Mucosa of rectum (tissue), 2 donors: Measurements from ENCODE around the gene RBM3.
A peak's percentile ranks its signal among the peaks of the same experiment; 100 is the strongest.
"Not testable (repeated sequence)": the region's sequence is repeated elsewhere in the genome, so short reads cannot be mapped to it uniquely, and the experiment has no call there.

Source experiments
- H3K27ac ChIP-seq, 2 donors: one replicate each; pipeline ENCODE4 v1.7.0; 2013; ENCODE audit warnings: inconsistent platforms in 2 of 2, low read depth in 2 of 2, low read length in 2 of 2
- H3K27me3 ChIP-seq, 2 donors: one replicate each; pipeline ENCODE4 v1.7.0; 2013; ENCODE audit warnings: low read length in 2 of 2; ENCODE audit not compliant: control insufficient read depth in 2 of 2, insufficient read depth in 2 of 2
- H3K36me3 ChIP-seq, 2 donors: one replicate each; pipeline ENCODE4 v1.7.0; 2013; ENCODE audit warnings: low read length in 2 of 2; ENCODE audit not compliant: control insufficient read depth in 2 of 2, insufficient read depth in 2 of 2
- H3K4me1 ChIP-seq, 2 donors: one replicate each; pipeline ENCODE4 v1.7.0; 2013; ENCODE audit warnings: low read length in 2 of 2, mild to moderate bottlenecking in 1 of 2; ENCODE audit not compliant: control insufficient read depth in 2 of 2, insufficient read depth in 2 of 2
- H3K4me3 ChIP-seq, 2 donors: one replicate each; pipeline ENCODE4 v1.7.0; 2013; ENCODE audit warnings: low read length in 2 of 2
- H3K9ac ChIP-seq, 2 donors: one replicate each; pipeline ENCODE4 v1.7.0; 2013; ENCODE audit warnings: low read length in 2 of 2, low read depth in 1 of 2, mild to moderate bottlenecking in 1 of 2
- H3K9me3 ChIP-seq, 2 donors: one replicate each; pipeline ENCODE4 v1.7.0; 2013; ENCODE audit warnings: low read length in 2 of 2; ENCODE audit not compliant: control insufficient read depth in 2 of 2
- donor health status: healthy.
- donor health status: Normal muscosa, but diverticular disease.

RBM3 gene

GRCh38 chrX:48574270-48575266, at the start of gene RBM3:
TSS of gene RBM3 (plus strand) at chrX:48574484. CDS start at chrX:48575181, 697 bp downstream.
- peaks cover 14 to 15% of the 10 kb centered on the region in 2 donors for H3K4me1 ChIP-seq
- H3K36me3 ChIP-seq = peaks cover 26% of the 10 kb centered on the region in 2 donors
- no peaks in the 10 kb centered on the region for H3K9me3 ChIP-seq
- H3K4me3 ChIP-seq = peak within 1 kb of the TSS; percentile 80 to 86
- peak within 1 kb of the TSS; percentile 89 to 92 for H3K9ac ChIP-seq
- no peaks in the 10 kb centered on the region for H3K27me3 ChIP-seq
- peak within 1 kb of the TSS; percentile 98 for H3K27ac ChIP-seq

- not testable (repeated sequence) for H3K27me3 ChIP-seq, H3K4me3 ChIP-seq, H3K9ac ChIP-seq, H3K9me3 ChIP-seq, H3K27ac ChIP-seq, H3K4me1 ChIP-seq
- H3K36me3 ChIP-seq = peaks cover 9 to 15% of the 10 kb centered on the region in 2 donors
These were observed 48.4 kb upstream of the RBM3 start for GRCh38 chrX:48525853-48526252.

GRCh38 chrX:48530736-48531135, 43.5 kb upstream of the RBM3 start:
- Histone ChIP-seq H3K36me3 (peaks cover 9 to 15% of the 10 kb centered on the region in 2 donors), H3K27ac (peak overlapping the region in 1 of 2 donors; percentile 74), H3K9me3 (no peaks in the 10 kb centered on the region), H3K4me3 (no peak overlapping the region), H3K9ac (no peak overlapping the region), H3K27me3 (no peaks in the 10 kb centered on the region), H3K4me1 (peaks cover 0 to 5% of the 10 kb centered on the region in 2 donors)

- Histone ChIP-seq H3K27ac (peak overlapping the region; percentile 61 to 74), H3K27me3 (no peaks in the 10 kb centered on the region), H3K36me3 (peaks cover 9 to 15% of the 10 kb centered on the region in 2 donors), H3K4me3 (no peak overlapping the region), H3K9me3 (no peaks in the 10 kb centered on the region), H3K4me1 (peaks cover 0 to 5% of the 10 kb centered on the region in 2 donors), H3K9ac (no peak overlapping the region)
These were observed 42.8 kb upstream of the RBM3 start for GRCh38 chrX:48531358-48531959.

GRCh38 chrX:48532161-48532560, 42.1 kb upstream of the RBM3 start:
- H3K27ac ChIP-seq = peak overlapping the region; percentile 61 to 74
- no peaks in the 10 kb centered on the region for H3K9me3 ChIP-seq
- peaks cover 6 to 9% of the 10 kb centered on the region in 2 donors for H3K36me3 ChIP-seq
- no peaks in the 10 kb centered on the region for H3K27me3 ChIP-seq
- H3K4me1 ChIP-seq = peaks cover 0 to 5% of the 10 kb centered on the region in 2 donors
- H3K9ac ChIP-seq = no peak overlapping the region
- no peak overlapping the region for H3K4me3 ChIP-seq

GRCh38 chrX:48533165-48533564, 41.1 kb upstream of the RBM3 start:
- H3K27me3 ChIP-seq = no peaks in the 10 kb centered on the region
- H3K9me3 ChIP-seq = no peaks in the 10 kb centered on the region
- peaks cover 0 to 5% of the 10 kb centered on the region in 2 donors for H3K4me1 ChIP-seq
- no peak overlapping the region for H3K9ac ChIP-seq
- H3K36me3 ChIP-seq = peaks cover 2 to 5% of the 10 kb centered on the region in 2 donors
- no peak overlapping the region for H3K4me3 ChIP-seq
- no peak overlapping the region for H3K27ac ChIP-seq

GRCh38 chrX:48538641-48539344, 35.5 kb upstream of the RBM3 start:
- no peaks in the 10 kb centered on the region for H3K36me3 ChIP-seq
- H3K9me3 ChIP-seq = no peaks in the 10 kb centered on the region
- peak overlapping the region; percentile 19 to 56 for H3K9ac ChIP-seq
- H3K27ac ChIP-seq = peak overlapping the region; percentile 62 to 85
- no peaks in the 10 kb centered on the region for H3K27me3 ChIP-seq
- H3K4me3 ChIP-seq = peak overlapping the region; percentile 27 to 76
- H3K4me1 ChIP-seq = peaks cover 3 to 5% of the 10 kb centered on the region in 2 donors

- Histone ChIP-seq H3K27me3 (no peaks in the 10 kb centered on the region), H3K27ac (peak within 1 kb of the TSS; percentile 83 to 85), H3K4me1 (peaks cover 3 to 5% of the 10 kb centered on the region in 2 donors), H3K4me3 (peak within 1 kb of the TSS; percentile 76 to 77), H3K9me3 (no peaks in the 10 kb centered on the region), H3K36me3 (peaks cover 0 to 1% of the 10 kb centered on the region in 2 donors), H3K9ac (peak within 1 kb of the TSS; percentile 54 to 90)
These were observed 34.8 kb upstream of the RBM3 start, which contains the start of gene TBC1D25 for GRCh38 chrX:48539345-48540027. TSS of gene TBC1D25 (plus strand) at chrX:48539714. CDS start at chrX:48539798, 84 bp downstream.

- Histone ChIP-seq H3K9ac (peak overlapping the region; percentile 54 to 90), H3K36me3 (peaks cover 3 to 4% of the 10 kb centered on the region in 2 donors), H3K4me1 (peaks cover 3 to 5% of the 10 kb centered on the region in 2 donors), H3K27ac (peak overlapping the region; percentile 83 to 85), H3K9me3 (no peaks in the 10 kb centered on the region), H3K4me3 (peak overlapping the region; percentile 76 to 77), H3K27me3 (no peaks in the 10 kb centered on the region)
These were observed 34.3 kb upstream of the RBM3 start for GRCh38 chrX:48540028-48540375.
